Measurements from ENCODE around the gene NCEH1.

Gene NCEH1

GRCh38 chr3:172614340-172615274 lies 96.3 kb downstream of the NCEH1 start:
- no peak overlapping the region for H3K27ac ChIP-seq (ENCODE audit: low read depth, low read length)
- H3K79me2 ChIP-seq (ENCODE audit: control insufficient read depth, insufficient read depth, low read length, unreplicated experiment): no peaks in the 10 kb centered on the region
- H2AFZ ChIP-seq (ENCODE audit: low read length, unreplicated experiment): no peak overlapping the region
- H3K27me3 ChIP-seq (ENCODE audit: insufficient read depth, low read length): no peaks in the 10 kb centered on the region
- peaks cover 6% of the 10 kb centered on the region for H3K4me1 ChIP-seq (ENCODE audit: control insufficient read depth, insufficient read depth, low read length, unreplicated experiment)
- H3K4me3 ChIP-seq (ENCODE audit: low read depth, low read length): no peak overlapping the region
- no peaks in the 10 kb centered on the region for H3K36me3 ChIP-seq (ENCODE audit: insufficient read depth, low read length)

- Histone ChIP-seq H2AFZ (ENCODE audit: low read length, unreplicated experiment) (no peak overlapping the region), H3K36me3 (ENCODE audit: insufficient read depth, low read length) (no peaks in the 10 kb centered on the region), H3K27ac (ENCODE audit: low read depth, low read length) (no peak overlapping the region), H3K4me3 (ENCODE audit: low read depth, low read length) (no peak overlapping the region), H3K79me2 (ENCODE audit: control insufficient read depth, insufficient read depth, low read length, unreplicated experiment) (no peaks in the 10 kb centered on the region), H3K4me1 (ENCODE audit: control insufficient read depth, insufficient read depth, low read length, unreplicated experiment) (peaks cover 6% of the 10 kb centered on the region), H3K27me3 (ENCODE audit: insufficient read depth, low read length) (no peaks in the 10 kb centered on the region)
Measured at GRCh38 chr3:172613845-172614244, 97.0 kb downstream of the NCEH1 start.

- Histone ChIP-seq H3K79me2 (ENCODE audit: control insufficient read depth, insufficient read depth, low read length, unreplicated experiment) (no peaks in the 10 kb centered on the region), H3K27me3 (ENCODE audit: insufficient read depth, low read length) (no peaks in the 10 kb centered on the region), H3K27ac (ENCODE audit: low read depth, low read length) (no peak overlapping the region), H3K4me3 (ENCODE audit: low read depth, low read length) (no peak overlapping the region), H3K4me1 (ENCODE audit: control insufficient read depth, insufficient read depth, low read length, unreplicated experiment) (peaks cover 6% of the 10 kb centered on the region), H3K36me3 (ENCODE audit: insufficient read depth, low read length) (no peaks in the 10 kb centered on the region), H2AFZ (ENCODE audit: low read length, unreplicated experiment) (no peak overlapping the region)
Measured at GRCh38 chr3:172612871-172613678, 97.8 kb downstream of the NCEH1 start.

- H3K79me2 ChIP-seq (ENCODE audit: control insufficient read depth, insufficient read depth, low read length, unreplicated experiment): no peaks in the 10 kb centered on the region
- no peak overlapping the region for H3K4me3 ChIP-seq (ENCODE audit: low read depth, low read length)
- peaks cover 23% of the 10 kb centered on the region for H3K4me1 ChIP-seq (ENCODE audit: control insufficient read depth, insufficient read depth, low read length, unreplicated experiment)
- H3K36me3 ChIP-seq (ENCODE audit: insufficient read depth, low read length): no peaks in the 10 kb centered on the region
- no peaks in the 10 kb centered on the region for H3K27me3 ChIP-seq (ENCODE audit: insufficient read depth, low read length)
- no peak overlapping the region for H2AFZ ChIP-seq (ENCODE audit: low read length, unreplicated experiment)
- H3K27ac ChIP-seq (ENCODE audit: low read depth, low read length): no peak overlapping the region
Measured at GRCh38 chr3:172609750-172610149, 101.1 kb downstream of the NCEH1 start.

GRCh38 chr3:172608575-172608974 lies 102.3 kb downstream of the NCEH1 start:
- Histone ChIP-seq H2AFZ (ENCODE audit: low read length, unreplicated experiment) (peak overlapping the region; percentile 2), H3K27ac (ENCODE audit: low read depth, low read length) (no peak overlapping the region), H3K4me3 (ENCODE audit: low read depth, low read length) (no peak overlapping the region), H3K36me3 (ENCODE audit: insufficient read depth, low read length) (no peaks in the 10 kb centered on the region), H3K27me3 (ENCODE audit: insufficient read depth, low read length) (no peaks in the 10 kb centered on the region), H3K79me2 (ENCODE audit: control insufficient read depth, insufficient read depth, low read length, unreplicated experiment) (no peaks in the 10 kb centered on the region), H3K4me1 (ENCODE audit: control insufficient read depth, insufficient read depth, low read length, unreplicated experiment) (peaks cover 23% of the 10 kb centered on the region)

GRCh38 chr3:172607305-172608121 lies 103.4 kb downstream of the NCEH1 start:
- Histone ChIP-seq H3K4me1 (ENCODE audit: control insufficient read depth, insufficient read depth, low read length, unreplicated experiment) (peaks cover 23% of the 10 kb centered on the region), H3K4me3 (ENCODE audit: low read depth, low read length) (no peak overlapping the region), H3K27me3 (ENCODE audit: insufficient read depth, low read length) (no peaks in the 10 kb centered on the region), H3K27ac (ENCODE audit: low read depth, low read length) (peak overlapping the region; percentile 78), H3K36me3 (ENCODE audit: insufficient read depth, low read length) (no peaks in the 10 kb centered on the region), H2AFZ (ENCODE audit: low read length, unreplicated experiment) (peak overlapping the region; percentile 45), H3K79me2 (ENCODE audit: control insufficient read depth, insufficient read depth, low read length, unreplicated experiment) (no peaks in the 10 kb centered on the region)

- H3K79me2 ChIP-seq (ENCODE audit: control insufficient read depth, insufficient read depth, low read length, unreplicated experiment): no peaks in the 10 kb centered on the region
- no peak overlapping the region for H3K4me3 ChIP-seq (ENCODE audit: low read depth, low read length)
- H3K27ac ChIP-seq (ENCODE audit: low read depth, low read length): peak overlapping the region; percentile 27
- H3K27me3 ChIP-seq (ENCODE audit: insufficient read depth, low read length): no peaks in the 10 kb centered on the region
- H2AFZ ChIP-seq (ENCODE audit: low read length, unreplicated experiment): peak overlapping the region; percentile 3
- peaks cover 23% of the 10 kb centered on the region for H3K4me1 ChIP-seq (ENCODE audit: control insufficient read depth, insufficient read depth, low read length, unreplicated experiment)
- no peaks in the 10 kb centered on the region for H3K36me3 ChIP-seq (ENCODE audit: insufficient read depth, low read length)
Measured at GRCh38 chr3:172606021-172606420, 104.8 kb downstream of the NCEH1 start.

GRCh38 chr3:172604895-172605646 lies 105.8 kb downstream of the NCEH1 start:
- Histone ChIP-seq H3K27me3 (ENCODE audit: insufficient read depth, low read length) (no peaks in the 10 kb centered on the region), H3K27ac (ENCODE audit: low read depth, low read length) (peak overlapping the region; percentile 27), H2AFZ (ENCODE audit: low read length, unreplicated experiment) (peak overlapping the region; percentile 64), H3K36me3 (ENCODE audit: insufficient read depth, low read length) (no peaks in the 10 kb centered on the region), H3K4me1 (ENCODE audit: control insufficient read depth, insufficient read depth, low read length, unreplicated experiment) (peaks cover 23% of the 10 kb centered on the region), H3K4me3 (ENCODE audit: low read depth, low read length) (no peak overlapping the region), H3K79me2 (ENCODE audit: control insufficient read depth, insufficient read depth, low read length, unreplicated experiment) (no peaks in the 10 kb centered on the region)

GRCh38 chr3:172601066-172601832 lies 109.6 kb downstream of the NCEH1 start:
- H3K27me3 ChIP-seq (ENCODE audit: insufficient read depth, low read length): no peaks in the 10 kb centered on the region
- H3K36me3 ChIP-seq (ENCODE audit: insufficient read depth, low read length): no peaks in the 10 kb centered on the region
- H3K4me3 ChIP-seq (ENCODE audit: low read depth, low read length): no peak overlapping the region
- H3K79me2 ChIP-seq (ENCODE audit: control insufficient read depth, insufficient read depth, low read length, unreplicated experiment): no peaks in the 10 kb centered on the region
- H3K4me1 ChIP-seq (ENCODE audit: control insufficient read depth, insufficient read depth, low read length, unreplicated experiment): peaks cover 16% of the 10 kb centered on the region
- no peak overlapping the region for H2AFZ ChIP-seq (ENCODE audit: low read length, unreplicated experiment)
- H3K27ac ChIP-seq (ENCODE audit: low read depth, low read length): no peak overlapping the region
